ENCODE results near the gene VILL.
"Not testable (repeated sequence)": the region's sequence is repeated elsewhere in the genome, so short reads cannot be mapped to it uniquely, and the experiment has no call there.

The VILL gene

DNA sequence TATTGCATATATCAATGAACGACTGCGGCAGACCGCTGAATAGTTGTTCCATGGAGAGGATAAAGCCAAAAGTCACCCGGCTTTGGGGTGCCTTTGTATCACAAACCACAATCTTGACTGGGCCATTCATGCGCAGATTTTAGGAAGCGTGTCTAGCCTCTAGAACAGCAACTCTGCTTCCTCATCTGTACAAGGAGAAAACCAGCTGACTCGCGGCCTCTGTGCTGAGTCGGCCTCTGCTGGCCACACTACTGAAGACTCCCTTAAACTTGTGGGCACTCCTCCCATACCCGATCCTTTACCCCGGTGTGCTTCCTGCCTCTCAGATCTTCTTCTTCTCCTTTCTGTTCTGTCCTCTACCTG lies 49.3 kb downstream of the VILL start:
- DNase-seq = no peak

DNA sequence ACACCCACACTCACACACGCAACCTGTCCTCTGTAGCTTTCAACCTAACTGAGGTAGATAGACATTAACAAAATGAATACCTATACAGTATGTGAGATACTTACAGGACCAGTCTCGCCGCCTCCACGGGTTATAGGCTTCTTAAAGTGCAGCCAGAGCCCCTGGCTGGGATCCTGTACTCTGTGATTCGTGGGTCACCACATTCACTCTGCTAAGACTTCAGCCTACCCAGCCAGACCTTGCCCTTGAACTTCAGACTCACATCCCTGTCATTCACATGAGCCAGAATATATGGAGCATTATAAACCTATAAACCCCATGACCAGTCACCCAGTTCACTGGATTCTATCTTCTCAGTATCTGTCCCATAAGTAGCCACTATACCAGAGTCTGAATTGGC lies 49.8 kb downstream of the VILL start:
- DNase-seq = no peak

DNA sequence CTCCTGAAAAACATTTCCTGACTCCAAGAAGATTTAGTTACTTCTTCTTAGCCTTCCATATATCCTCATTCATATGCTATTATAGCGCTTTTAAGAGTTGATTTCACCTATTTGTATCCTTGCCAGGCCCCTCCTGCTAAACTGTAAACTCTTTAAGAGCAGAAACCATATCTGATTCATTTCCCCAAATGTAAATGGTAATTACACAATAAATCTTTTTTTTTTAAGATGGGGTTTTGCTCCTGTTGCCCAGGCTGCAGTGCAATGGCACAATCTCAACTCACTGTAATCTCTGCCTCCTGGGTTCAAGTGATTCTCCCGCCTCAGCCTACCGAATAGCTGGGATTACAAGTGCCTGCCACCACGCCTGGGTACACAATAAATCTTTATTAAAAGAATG lies 52.9 kb downstream of the VILL start:
- DNase-seq = no peak

DNA sequence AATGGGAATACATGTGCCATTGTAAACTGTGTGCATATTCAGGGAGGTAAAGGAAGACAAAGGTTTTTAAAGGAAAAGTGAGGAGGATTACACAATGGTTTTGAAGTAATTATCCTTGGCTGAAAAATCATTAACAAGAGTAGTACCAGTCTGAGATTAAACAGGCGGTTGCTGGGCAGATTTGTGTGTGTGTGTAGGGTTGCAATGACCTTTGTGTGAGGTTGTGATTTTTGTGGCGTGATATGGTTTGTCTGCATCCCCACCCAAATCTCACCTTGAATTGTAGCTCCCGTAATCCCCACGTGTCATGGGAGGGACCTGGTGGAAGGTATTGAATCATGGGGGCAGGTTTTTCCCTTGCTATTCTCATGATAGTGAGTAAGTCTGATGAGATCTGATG lies 55.4 kb downstream of the VILL start:
- DNase-seq = no peak

DNA sequence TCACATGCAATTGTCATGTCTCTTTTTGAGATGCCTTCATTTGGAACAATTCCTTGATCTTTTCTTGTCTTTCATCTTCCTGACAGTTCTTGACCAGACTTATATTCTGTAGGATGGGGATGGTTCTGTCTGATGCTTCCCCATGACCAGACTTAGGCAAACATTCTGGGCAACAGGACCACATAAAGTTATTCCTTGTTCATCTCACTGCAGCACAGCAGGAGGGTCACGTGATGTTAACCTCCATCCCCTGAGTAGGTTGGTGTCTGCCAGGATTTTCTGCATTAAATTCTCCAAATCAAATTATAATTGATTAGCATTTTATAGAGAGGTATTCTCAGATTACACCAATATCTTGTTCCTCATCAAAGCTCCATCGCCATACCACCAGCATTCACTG lies 56.2 kb downstream of the VILL start:
- no peak for DNase-seq

DNA sequence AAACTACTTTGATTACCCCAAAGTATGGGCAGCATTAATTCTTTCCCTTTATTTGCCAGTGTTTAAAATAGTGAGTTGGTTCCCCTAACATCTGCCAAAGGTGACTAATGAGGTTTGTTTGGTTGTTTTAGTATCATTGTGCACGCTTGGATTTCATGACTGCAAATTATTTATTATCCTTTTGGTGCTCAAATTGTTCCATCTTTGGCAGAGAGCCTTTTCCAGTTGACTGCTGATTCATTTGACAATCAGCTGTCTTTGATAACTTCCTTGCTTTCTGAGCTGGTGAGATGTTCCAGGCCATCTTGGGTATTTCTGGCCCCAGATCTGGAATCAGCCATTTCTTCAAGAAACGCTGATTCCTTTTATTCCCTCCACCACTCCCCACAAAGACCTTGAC lies 57.3 kb downstream of the VILL start:
- DNase-seq = no peak

DNA sequence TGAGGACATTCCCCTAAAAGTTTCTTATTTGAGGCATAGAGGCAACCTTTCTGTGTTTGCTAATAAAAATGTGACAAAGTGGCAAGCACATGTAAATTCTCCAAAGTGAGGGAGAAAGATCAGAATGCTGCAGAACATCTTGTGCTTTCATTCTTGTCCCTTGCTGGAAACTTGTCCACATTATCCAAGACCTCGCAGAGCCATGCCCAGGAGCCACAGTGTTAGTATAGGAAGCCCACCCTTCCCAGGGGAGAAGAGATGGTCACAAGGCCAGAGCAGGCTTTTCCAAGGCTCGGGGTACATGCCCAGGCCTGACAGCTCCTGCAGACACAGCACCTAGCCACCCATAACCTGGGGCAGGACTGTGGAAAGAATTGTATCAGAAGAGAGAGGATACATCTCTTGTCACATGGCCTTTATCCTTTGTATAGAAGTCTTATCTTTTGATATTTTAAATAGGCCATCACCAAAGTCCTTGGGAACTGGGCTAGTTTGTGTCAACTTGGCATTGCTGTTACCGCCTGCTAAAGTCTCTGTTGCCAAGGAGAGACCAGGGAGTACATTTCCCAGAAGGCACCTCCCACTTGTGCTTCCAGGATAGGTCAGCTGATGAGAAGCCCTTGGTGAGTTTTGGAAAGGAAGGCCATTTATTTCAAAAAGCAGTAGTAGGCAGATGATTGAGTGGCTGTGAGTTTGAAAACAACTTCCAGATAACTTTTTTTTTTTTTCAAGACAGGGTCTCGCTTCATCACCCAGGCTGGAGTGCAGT lies 59.0 kb downstream of the VILL start:
- no peak for DNase-seq

DNA sequence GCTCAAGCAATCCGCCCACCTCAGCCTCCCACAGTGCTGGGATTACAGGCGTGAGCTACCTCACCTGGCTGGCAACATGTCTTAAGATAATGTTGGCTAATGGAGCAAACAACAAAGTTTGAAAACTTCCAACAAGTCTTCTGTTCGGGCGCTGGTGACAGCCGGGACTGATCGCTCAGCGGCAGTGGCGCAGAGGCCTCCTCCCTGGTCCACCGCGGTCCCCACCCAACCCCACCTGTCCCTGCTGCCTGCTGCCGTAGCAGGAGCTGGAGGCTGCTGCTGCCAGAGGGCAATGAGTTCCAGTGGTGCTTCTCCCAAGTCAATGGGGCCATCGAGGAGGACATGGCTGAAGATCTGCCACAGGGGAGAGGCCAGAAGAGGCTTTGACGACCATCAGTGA lies 60.5 kb downstream of the VILL start:
- DNase-seq = no peak

DNA sequence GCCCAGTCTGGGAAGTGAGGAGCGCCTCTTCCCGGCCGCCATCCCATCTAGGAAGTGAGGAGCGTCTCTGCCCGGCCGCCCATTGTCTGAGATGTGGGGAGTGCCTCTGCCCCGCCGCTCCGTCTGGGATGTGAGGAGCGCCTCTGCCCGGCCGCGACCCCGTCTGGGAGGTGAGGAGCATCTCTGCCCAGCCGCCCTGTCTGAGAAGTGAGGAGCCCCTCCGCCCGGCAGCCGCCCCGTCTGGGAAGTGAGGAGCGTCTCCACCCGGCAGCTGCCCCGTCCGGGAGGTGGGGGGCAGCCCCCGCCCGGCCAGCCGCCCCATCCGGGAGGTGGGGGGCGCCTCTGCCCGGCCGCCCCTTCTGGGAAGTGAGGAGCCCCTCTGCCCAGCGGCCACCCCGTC lies 62.7 kb downstream of the VILL start:
- DNase-seq = not testable (repeated sequence)

DNA sequence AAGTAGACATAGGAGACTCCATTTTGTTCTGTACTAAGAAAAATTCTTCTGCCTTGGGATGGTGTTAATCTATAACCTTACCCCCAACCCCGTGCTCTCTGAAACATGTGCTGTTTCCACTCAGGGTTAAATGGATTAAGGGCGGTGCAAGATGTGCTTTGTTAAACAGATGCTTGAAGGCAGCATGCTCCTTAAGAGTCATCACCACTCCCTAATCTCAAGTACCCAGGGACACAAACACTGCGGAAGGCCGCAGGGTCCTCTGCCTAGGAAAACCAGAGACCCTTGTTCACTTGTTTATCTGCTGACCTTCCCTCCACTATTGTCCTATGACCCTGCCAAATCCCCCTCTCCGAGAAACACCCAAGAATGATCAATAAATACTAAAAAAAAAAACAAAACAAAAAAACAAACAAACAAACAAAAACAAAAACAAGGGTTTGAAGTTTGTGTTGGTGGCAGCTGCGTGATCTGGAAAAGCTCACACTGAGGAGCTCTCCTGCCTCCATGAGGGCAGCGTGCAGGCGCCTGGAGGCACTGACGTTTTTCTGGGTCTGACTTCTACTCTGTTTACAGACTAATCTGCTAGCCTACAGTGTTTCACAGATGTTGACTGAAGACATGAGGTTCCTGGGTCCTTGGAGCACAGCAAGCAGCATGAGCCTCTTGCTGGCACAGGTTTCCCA lies 63.4 kb downstream of the VILL start:
- DNase-seq = not testable (repeated sequence)

DNA sequence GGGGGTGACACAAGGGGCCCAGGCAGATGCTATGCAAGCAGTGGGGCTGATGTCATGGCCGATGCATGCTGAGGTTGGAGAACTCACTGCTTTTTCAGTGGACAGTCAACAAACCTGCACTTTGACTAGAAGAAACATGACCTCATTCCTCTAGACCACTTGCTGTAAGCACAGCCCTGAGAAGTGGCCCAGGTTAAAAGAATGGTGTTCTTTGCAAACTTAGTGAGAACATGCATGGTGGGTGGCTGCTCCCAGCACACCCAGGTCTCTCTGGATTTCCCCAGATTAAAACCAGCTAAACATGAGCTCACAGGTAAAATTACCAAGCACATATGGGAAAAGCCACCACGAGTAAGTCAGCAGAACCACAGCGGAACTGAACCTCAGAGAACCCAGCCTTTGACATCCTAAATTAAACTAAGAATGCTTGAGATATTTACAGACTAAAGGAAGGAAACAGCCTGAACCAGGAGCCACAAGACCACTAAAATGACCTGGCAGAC lies 64.0 kb downstream of the VILL start:
- DNase-seq = no peak
